Natural killer cell (primary cell): ENCODE data around the gene SYNE2. TPM values are rescaled to one million over a fixed set of nuclear protein-coding genes. Genes with fewer than 3 reads are reported as not detected.

Experiments
- ATAC-seq, 3 donors: fragments of 150-1000 bp in 2 of 3; fragments of 200-7000 bp in 1 of 3; cut with Tn5 transposase; 1 replicate in 1 of 3; 2 replicates in 2 of 3; pipeline ENCODE4 v1.10.0; 2021; ENCODE audit warnings: mild to moderate bottlenecking in 2 of 3, moderate library complexity in 2 of 3
- DNase-seq, 2 donors: peaks; one replicate each; pipeline versions ENCODE4 v3.0.0 to v3.0.0-alpha.2; 2013 to 2021; ENCODE audit warnings: mixed read lengths in 1 of 2
- H3K27ac ChIP-seq: one replicate; pipeline ENCODE4 v1.5.1; 2013; ENCODE audit warnings: mild to moderate bottlenecking, low read length
- H3K27me3 ChIP-seq: one replicate; pipeline ENCODE4 v1.6.1; 2013; ENCODE audit warnings: low read length; ENCODE audit not compliant: control insufficient read depth, insufficient read depth
- H3K36me3 ChIP-seq: one replicate; pipeline ENCODE4 v1.6.1; 2013; ENCODE audit warnings: low read length; ENCODE audit not compliant: control insufficient read depth, insufficient read depth
- H3K4me1 ChIP-seq: one replicate; pipeline ENCODE4 v1.6.1; 2013; ENCODE audit warnings: low read length; ENCODE audit not compliant: control insufficient read depth, insufficient read depth
- H3K4me3 ChIP-seq: one replicate; pipeline ENCODE4 v1.5.1; 2013; ENCODE audit warnings: low read length
- H3K9me3 ChIP-seq: one replicate; pipeline ENCODE4 v1.6.1; 2013; ENCODE audit warnings: low read length; ENCODE audit not compliant: control insufficient read depth, insufficient read depth
- H3K27ac Mint-ChIP-seq, 2 donors: one replicate each; pipeline ENCODE4 v1.8.0; 2022; ENCODE audit warnings: mild to moderate bottlenecking in 2 of 2, mixed read lengths in 2 of 2, moderate library complexity in 1 of 2
- H3K27me3 Mint-ChIP-seq, 2 donors: one replicate each; pipeline ENCODE4 v1.8.0; 2022; ENCODE audit warnings: low read depth in 2 of 2, mixed read lengths in 2 of 2
- H3K36me3 Mint-ChIP-seq: one replicate; pipeline ENCODE4 v1.8.0; 2022; ENCODE audit warnings: mixed read lengths
- H3K4me1 Mint-ChIP-seq, 2 donors: one replicate each; pipeline ENCODE4 v1.8.0; 2022; ENCODE audit warnings: mixed read lengths in 2 of 2
- H3K4me3 Mint-ChIP-seq: one replicate; pipeline ENCODE4 v1.8.0; 2022; ENCODE audit warnings: mild to moderate bottlenecking, moderate library complexity, mixed read lengths
- H3K9me3 Mint-ChIP-seq, 2 donors: one replicate each; pipeline ENCODE4 v1.8.0; 2022; ENCODE audit warnings: mixed read lengths in 2 of 2
- CTCF ChIP-seq: fragments of 200-600 bp; IDR thresholded peaks from one replicate; pipeline ENCODE4 v1.8.0; 2022; ENCODE audit warnings: antibody characterized with exemption
- WGBS: methylation state at CpG from one replicate; pipeline ENCODE4 v1.1.7; 2013; ENCODE audit warnings: missing lambda C conversion rate; ENCODE audit not compliant: insufficient coverage; 5-methylcytosine and 5-hydroxymethylcytosine counted together
- intact Hi-C: fragments of 100-400 bp; cut with micrococcal nuclease; formaldehyde crosslinking; loops from one replicate; pipeline ENCODE4 v1.14.2; 2022
- total RNA-seq, 4 donors: library from RNA; stranded (reverse); fragments of 120-200 nt in 1 of 4; gene quantifications; one replicate each; pipeline versions ENCODE4 v1.2.3 to v1.2.4, GENCODE V29; 2013 to 2022

Gene SYNE2
- total RNA-seq, 3 donors from 2014 or later (not counting 1 experiment from before 2014, with no cell fraction given), result 325 to 434 (median 373) TPM

- H3K27ac ChIP-seq, result no peak overlapping the region
- Mint-ChIP-seq H3K36me3 (peaks cover 21% of the 10 kb centered on the region), H3K9me3 (no peaks in the 10 kb centered on the region), H3K4me1 (no peaks in the 10 kb centered on the region), H3K4me3 (no peak overlapping the region), H3K27me3 (no peaks in the 10 kb centered on the region), H3K27ac (peak overlapping the region; percentile 12 to 27)
- no peak overlapping the region for H3K4me3 ChIP-seq
- no peak for ATAC-seq
- no peaks in the 10 kb centered on the region for H3K9me3 ChIP-seq
- no peak for DNase-seq
- TF ChIP-seq CTCF, result no peak
- intact Hi-C loops, result no loop called here
- no peaks in the 10 kb centered on the region for H3K4me1 ChIP-seq
- no peaks in the 10 kb centered on the region for H3K27me3 ChIP-seq
- peaks cover 52% of the 10 kb centered on the region for H3K36me3 ChIP-seq
Observed at GRCh38 chr14:64119980-64120379, 267.2 kb downstream of the SYNE2 start.

- no peaks in the 10 kb centered on the region for H3K9me3 Mint-ChIP-seq
- Histone ChIP-seq H3K27ac (no peak overlapping the region), H3K36me3 (peaks cover 68% of the 10 kb centered on the region), H3K27me3 (no peaks in the 10 kb centered on the region), H3K4me3 (no peak overlapping the region), H3K9me3 (no peaks in the 10 kb centered on the region), H3K4me1 (no peaks in the 10 kb centered on the region)
- no peak for ATAC-seq
- H3K4me3 Mint-ChIP-seq, result no peak overlapping the region
- H3K27ac Mint-ChIP-seq, result no peak overlapping the region
- H3K27me3 Mint-ChIP-seq, result no peaks in the 10 kb centered on the region
- peaks cover 33% of the 10 kb centered on the region for H3K36me3 Mint-ChIP-seq
- 90% methylated on average over 5 of the region's 5 CpGs for WGBS
- intact Hi-C loops, result no loop called here
- TF ChIP-seq CTCF, result no peak
- DNase-seq, result no peak
- H3K4me1 Mint-ChIP-seq, result no peaks in the 10 kb centered on the region
Observed at GRCh38 chr14:64123241-64123822, 270.5 kb downstream of the SYNE2 start.

GRCh38 chr14:64125270-64125669, 272.5 kb downstream of the SYNE2 start:
- intact Hi-C loops, result no loop called here
- H3K27ac Mint-ChIP-seq, result no peak overlapping the region

More at GRCh38 chr14:64125270-64125669, 272.5 kb downstream of the SYNE2 start:
- Histone ChIP-seq H3K4me1 (no peaks in the 10 kb centered on the region), H3K9me3 (no peaks in the 10 kb centered on the region), H3K4me3 (no peak overlapping the region), H3K36me3 (peaks cover 75% of the 10 kb centered on the region), H3K27me3 (no peaks in the 10 kb centered on the region), H3K27ac (no peak overlapping the region)
- peaks cover 22% of the 10 kb centered on the region for H3K36me3 Mint-ChIP-seq
- H3K4me1 Mint-ChIP-seq, result no peaks in the 10 kb centered on the region
- no peaks in the 10 kb centered on the region for H3K9me3 Mint-ChIP-seq
- ATAC-seq (no peak), DNase-seq (no peak)
- H3K4me3 Mint-ChIP-seq, result no peak overlapping the region
- no peaks in the 10 kb centered on the region for H3K27me3 Mint-ChIP-seq
- TF ChIP-seq CTCF, result no peak
- WGBS, result 98% methylated on average over 2 of the region's 2 CpGs
